BJ (cell line): ENCODE results near the gene PILRB. TPM values are rescaled to one million over a fixed set of nuclear protein-coding genes. Genes with fewer than 3 reads are reported as not detected.
"Not testable (repeated sequence)": the region's sequence is repeated elsewhere in the genome, so short reads cannot be mapped to it uniquely, and the experiment has no call there.

Experiments used
- CTCF ChIA-PET: fragments of 350-600 bp; formaldehyde crosslinking; extraction: SDS; loops from one replicate; lab custom pipeline; 2021; ENCODE audit warnings: antibody characterized with exemption, inconsistent platforms; lab: Yijun Ruan, JAX
- POLR2A ChIA-PET: fragments of 300-600 bp; sonication (Branson Sonifier 250); formaldehyde crosslinking; extraction: SDS; loops from one replicate; lab custom pipeline; 2021; ENCODE audit warnings: antibody characterized with exemption; lab: Charles Lee
- DNase-seq: peaks from one replicate; pipeline ENCODE4 v3.0.0-alpha.2; 2011; ENCODE audit warnings: low read depth
- H3K27me3 ChIP-seq: 2 replicates; pipeline ENCODE4 v1.6.0; 2011; ENCODE audit warnings: low read length; ENCODE audit not compliant: control insufficient read depth, insufficient read depth
- H3K36me3 ChIP-seq: 2 replicates; pipeline ENCODE4 v1.5.1; 2011; ENCODE audit warnings: low read length; ENCODE audit not compliant: control insufficient read depth, insufficient read depth
- H3K4me3 ChIP-seq: 2 replicates; pipeline ENCODE4 v1.5.1; 2011; ENCODE audit warnings: low read depth, mild to moderate bottlenecking, control low read depth, low read length
- polyA plus RNA-seq: library from polyadenylated mRNA; depleted of rRNA; stranded (reverse); fragments of >200 nt; gene quantifications from 2 replicates; pipeline ENCODE4 v1.2.3, GENCODE V29; 2011
- TF ChIP-seq, protein P1 (sequence below): IDR thresholded peaks from 2 replicates; pipeline ENCODE4 v1.5.1; 2011; ENCODE audit warnings: low read depth, mild to moderate bottlenecking, control low read depth, inconsistent platforms, low read length, moderate library complexity; ENCODE audit not compliant: insufficient read depth

Gene PILRB
- polyA plus RNA-seq, 1 experiment, result 25.4 TPM

- DNase-seq, result no peak
- CTCF ChIA-PET, result interaction anchor here (0.6 kb wide), 2 partner anchors 64 to 201 kb away, joined by 3 to 5 read pairs; no protein-coding TSS in a partner anchor
- Histone ChIP-seq H3K27me3 (no peaks in the 10 kb centered on the region), H3K36me3 (peaks cover 38% of the 10 kb centered on the region), H3K4me3 (no peak overlapping the region)
- POLR2A ChIA-PET, result no interaction called here
- TF ChIP-seq, protein P1, sequence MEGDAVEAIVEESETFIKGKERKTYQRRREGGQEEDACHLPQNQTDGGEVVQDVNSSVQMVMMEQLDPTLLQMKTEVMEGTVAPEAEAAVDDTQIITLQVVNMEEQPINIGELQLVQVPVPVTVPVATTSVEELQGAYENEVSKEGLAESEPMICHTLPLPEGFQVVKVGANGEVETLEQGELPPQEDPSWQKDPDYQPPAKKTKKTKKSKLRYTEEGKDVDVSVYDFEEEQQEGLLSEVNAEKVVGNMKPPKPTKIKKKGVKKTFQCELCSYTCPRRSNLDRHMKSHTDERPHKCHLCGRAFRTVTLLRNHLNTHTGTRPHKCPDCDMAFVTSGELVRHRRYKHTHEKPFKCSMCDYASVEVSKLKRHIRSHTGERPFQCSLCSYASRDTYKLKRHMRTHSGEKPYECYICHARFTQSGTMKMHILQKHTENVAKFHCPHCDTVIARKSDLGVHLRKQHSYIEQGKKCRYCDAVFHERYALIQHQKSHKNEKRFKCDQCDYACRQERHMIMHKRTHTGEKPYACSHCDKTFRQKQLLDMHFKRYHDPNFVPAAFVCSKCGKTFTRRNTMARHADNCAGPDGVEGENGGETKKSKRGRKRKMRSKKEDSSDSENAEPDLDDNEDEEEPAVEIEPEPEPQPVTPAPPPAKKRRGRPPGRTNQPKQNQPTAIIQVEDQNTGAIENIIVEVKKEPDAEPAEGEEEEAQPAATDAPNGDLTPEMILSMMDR, result no peak
Observed at GRCh38 chr7:100348805-100349204, 9.1 kb upstream of the PILRB start.

GRCh38 chr7:100349757-100350156 is 8.2 kb upstream of the PILRB start:
- ChIA-PET CTCF (interaction anchor here (0.6 kb wide), 1 partner anchor 202 kb away, joined by 5 read pairs; no protein-coding TSS in a partner anchor), POLR2A (no interaction called here)
- Histone ChIP-seq H3K4me3 (no peak overlapping the region), H3K27me3 (no peaks in the 10 kb centered on the region), H3K36me3 (peaks cover 44% of the 10 kb centered on the region)
- TF ChIP-seq, protein P1, result no peak
- DNase-seq, result no peak

- Histone ChIP-seq H3K27me3 (no peaks in the 10 kb centered on the region), H3K4me3 (no peak overlapping the region), H3K36me3 (peaks cover 51% of the 10 kb centered on the region)
- CTCF ChIA-PET, result no interaction called here
- TF ChIP-seq, protein P1, result no peak
- POLR2A ChIA-PET, result no interaction called here
- no peak for DNase-seq
Observed at GRCh38 chr7:100351657-100352058, 6.3 kb upstream of the PILRB start.

DNA sequence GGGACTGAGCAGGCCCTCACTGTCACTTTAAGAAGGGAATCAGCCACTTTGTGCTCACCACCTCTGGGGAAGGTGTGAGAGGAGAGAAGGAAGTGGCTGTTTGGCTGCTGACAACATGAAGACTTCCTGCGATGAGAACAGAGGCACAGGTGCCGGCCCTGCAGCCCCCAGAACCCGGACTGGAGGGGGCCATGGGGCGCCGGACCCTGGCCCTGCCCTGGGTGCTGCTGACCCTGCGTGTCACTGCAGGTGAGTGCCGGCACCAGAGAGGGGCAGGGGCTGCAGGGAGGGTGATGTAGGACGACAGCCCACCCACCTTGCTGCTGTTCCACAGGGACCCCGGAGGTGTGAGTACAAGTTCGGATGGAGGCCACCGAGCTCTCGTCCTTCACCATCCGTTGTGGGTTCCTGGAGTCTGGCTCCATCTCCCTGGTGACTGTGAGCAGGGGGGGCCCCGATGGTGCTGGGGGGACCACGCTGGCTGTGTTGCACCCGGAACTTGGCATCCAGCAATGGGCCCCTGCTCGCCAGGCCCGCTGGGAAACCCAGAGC is 5.6 kb upstream of the PILRB start:
- POLR2A ChIA-PET, H3K4me3 ChIP-seq, H3K27me3 ChIP-seq, CTCF ChIA-PET, DNase-seq: not testable (repeated sequence)
- peaks cover 49% of the 10 kb centered on the region for H3K36me3 ChIP-seq

GRCh38 chr7:100352984-100353684 is 4.8 kb upstream of the PILRB start:
- TF ChIP-seq, protein P1, result no peak
- POLR2A ChIA-PET, result no interaction called here
- no peak overlapping the region for H3K4me3 ChIP-seq
- H3K36me3 ChIP-seq, result peaks cover 48% of the 10 kb centered on the region
- DNase-seq, result no peak
- no peaks in the 10 kb centered on the region for H3K27me3 ChIP-seq
- CTCF ChIA-PET, result no interaction called here
